Activated T-cell treated with anti-CD3 and anti-CD28 coated beads, Interleukin-2, amount 50 U/mL, for 72 hours (primary cell): ENCODE data around the gene MACROH2A2. TPM values are rescaled to one million over a fixed set of nuclear protein-coding genes. Genes with fewer than 3 reads are reported as not detected.
"Not testable (repeated sequence)": the region's sequence is repeated elsewhere in the genome, so short reads cannot be mapped to it uniquely, and the experiment has no call there.

Experiments used
- ATAC-seq, 2 donors: fragments of 150-1000 bp; cut with Tn5 transposase; replicated peaks in 1 of 2; 2 replicates each; pipeline ENCODE4 v1.10.0; 2021; ENCODE audit warnings: moderate library complexity in 2 of 2, mild to moderate bottlenecking in 1 of 2
- DNase-seq, 2 donors: peaks; one replicate each; pipeline ENCODE4 v3.0.0; 2021 to 2022; ENCODE audit warnings: mixed read lengths in 1 of 2
- H3K27ac Mint-ChIP-seq: one replicate; pipeline ENCODE4 v1.8.0; 2022; ENCODE audit warnings: mild to moderate bottlenecking, moderate library complexity, mixed read lengths
- H3K27me3 Mint-ChIP-seq: one replicate; pipeline ENCODE4 v1.8.0; 2022; ENCODE audit warnings: low read depth, mixed read lengths
- H3K36me3 Mint-ChIP-seq, 2 donors: one replicate each; pipeline ENCODE4 v1.8.0; 2022; ENCODE audit warnings: mixed read lengths in 2 of 2, mild to moderate bottlenecking in 1 of 2; ENCODE audit not compliant: insufficient read depth in 2 of 2
- H3K4me1 Mint-ChIP-seq: one replicate; pipeline ENCODE4 v1.8.0; 2022; ENCODE audit warnings: low read depth, mixed read lengths
- H3K4me3 Mint-ChIP-seq, 2 donors: one replicate each; pipeline ENCODE4 v1.8.0; 2022; ENCODE audit warnings: mild to moderate bottlenecking in 2 of 2, mixed read lengths in 2 of 2, moderate library complexity in 2 of 2
- H3K9me3 Mint-ChIP-seq, 2 donors: one replicate each; pipeline ENCODE4 v1.8.0; 2022; ENCODE audit warnings: mixed read lengths in 2 of 2
- total RNA-seq, 2 donors: library from RNA; stranded (reverse); gene quantifications; one replicate each; pipeline ENCODE4 v1.2.3, GENCODE V29; 2022

Gene MACROH2A2
- total RNA-seq, 2 donors from 2014 or later = 6.2 to 8.4 TPM

DNA sequence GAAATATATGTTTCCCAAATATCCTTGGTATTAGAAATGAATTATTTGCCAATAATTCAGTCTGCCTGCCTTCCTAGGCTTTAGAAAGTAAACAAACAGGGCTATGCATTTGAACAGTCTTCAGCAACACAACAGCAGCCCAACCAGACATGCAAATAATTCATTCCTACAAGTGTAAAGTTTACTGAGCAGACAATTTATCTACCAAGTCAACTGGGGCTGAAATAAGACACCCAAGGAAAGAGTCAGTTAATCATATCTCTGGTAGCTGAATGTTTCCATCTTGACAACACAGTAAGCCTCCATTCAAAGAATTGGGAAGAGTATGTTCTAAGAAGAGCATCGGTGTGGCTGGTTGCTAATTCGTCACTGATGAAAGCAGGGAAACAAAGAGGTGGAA is 41.6 kb downstream of the MACROH2A2 start:
- DNase-seq (no peak), ATAC-seq (no peak)
- Mint-ChIP-seq H3K4me1 (peaks cover 37% of the 10 kb centered on the region), H3K27me3 (no peaks in the 10 kb centered on the region), H3K27ac (no peak overlapping the region), H3K9me3 (no peaks in the 10 kb centered on the region), H3K4me3 (peak overlapping the region; percentile 78 to 95), H3K36me3 (peaks cover 0 to 2% of the 10 kb centered on the region in 2 donors)

DNA sequence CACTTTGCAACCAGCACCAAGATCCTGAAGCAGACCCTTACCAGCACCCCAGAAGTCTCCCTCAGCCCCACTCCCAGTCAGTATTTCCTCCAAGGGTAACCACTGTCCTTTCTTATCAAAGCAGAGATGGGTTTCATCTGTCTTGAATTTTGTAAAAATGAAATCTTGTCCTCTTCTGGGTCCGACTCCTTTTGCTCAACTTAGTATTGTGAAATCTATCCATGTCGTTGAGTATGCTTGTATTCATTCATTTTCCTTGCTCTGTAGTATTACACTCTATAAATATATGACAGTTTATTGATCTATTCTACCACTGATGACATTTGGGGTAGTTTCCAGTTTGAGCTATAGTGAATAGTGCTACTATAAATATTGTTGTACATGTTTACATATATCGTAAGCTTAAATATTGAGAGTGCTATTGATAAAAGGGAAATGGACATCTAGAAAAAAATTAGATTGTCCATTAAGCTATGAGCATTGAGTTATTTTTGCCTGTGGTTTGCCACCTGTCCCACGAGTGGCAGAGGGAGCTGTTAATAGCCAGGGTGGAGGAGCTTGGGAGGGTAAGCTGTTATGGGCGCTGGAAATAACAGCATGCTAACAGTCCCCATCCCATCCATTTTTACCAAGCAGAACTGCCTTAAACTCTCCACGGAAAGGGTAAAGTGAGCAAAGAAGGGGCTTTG is 43.5 kb downstream of the MACROH2A2 start:
- no peak for DNase-seq
- no peak for ATAC-seq
- H3K27me3 Mint-ChIP-seq = no peaks in the 10 kb centered on the region
- no peaks in the 10 kb centered on the region for H3K9me3 Mint-ChIP-seq
- peaks cover 37% of the 10 kb centered on the region for H3K4me1 Mint-ChIP-seq
- peaks cover 0 to 2% of the 10 kb centered on the region in 2 donors for H3K36me3 Mint-ChIP-seq
- no peak overlapping the region for H3K4me3 Mint-ChIP-seq
- no peak overlapping the region for H3K27ac Mint-ChIP-seq

DNA sequence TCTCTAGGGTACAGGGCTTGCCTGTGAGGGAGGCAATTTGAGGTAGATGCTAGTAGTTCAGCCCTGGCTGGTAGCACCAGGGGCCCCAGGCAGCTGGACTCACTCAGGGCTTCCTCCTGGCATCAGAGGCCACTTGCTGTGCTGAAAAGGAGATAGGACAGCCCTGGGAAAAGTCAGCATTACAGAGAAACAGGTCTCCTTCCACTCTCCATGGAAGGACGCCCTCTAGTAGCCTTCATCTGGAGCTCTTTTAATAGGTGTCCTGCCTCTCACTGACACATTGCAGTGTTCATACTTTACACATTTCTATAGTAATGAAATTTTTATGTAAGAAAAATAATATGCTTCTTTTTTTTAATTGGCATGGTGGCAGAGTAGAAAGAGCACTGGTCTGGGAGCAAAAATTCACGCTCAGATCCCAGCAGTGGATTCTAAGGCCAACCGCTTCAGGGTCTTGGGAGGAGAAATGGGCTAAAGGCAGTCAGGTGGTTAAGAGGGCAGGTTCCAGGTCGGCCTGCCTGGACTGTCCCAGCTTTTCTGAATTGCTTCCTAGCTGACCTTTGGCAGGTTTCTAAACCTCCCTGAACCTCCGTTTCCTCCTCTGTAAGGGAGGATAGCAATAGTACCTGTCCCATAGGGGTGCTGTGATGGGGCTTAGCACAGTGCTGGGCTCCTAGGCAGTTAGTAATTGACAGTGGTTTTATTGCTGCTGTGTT is 44.2 kb downstream of the MACROH2A2 start:
- no peak for DNase-seq
- Mint-ChIP-seq H3K4me3 (no peak overlapping the region), H3K27ac (no peak overlapping the region), H3K27me3 (no peaks in the 10 kb centered on the region), H3K36me3 (peaks cover 0 to 2% of the 10 kb centered on the region in 2 donors), H3K4me1 (peaks cover 32% of the 10 kb centered on the region), H3K9me3 (no peaks in the 10 kb centered on the region)
- ATAC-seq = no peak

DNA sequence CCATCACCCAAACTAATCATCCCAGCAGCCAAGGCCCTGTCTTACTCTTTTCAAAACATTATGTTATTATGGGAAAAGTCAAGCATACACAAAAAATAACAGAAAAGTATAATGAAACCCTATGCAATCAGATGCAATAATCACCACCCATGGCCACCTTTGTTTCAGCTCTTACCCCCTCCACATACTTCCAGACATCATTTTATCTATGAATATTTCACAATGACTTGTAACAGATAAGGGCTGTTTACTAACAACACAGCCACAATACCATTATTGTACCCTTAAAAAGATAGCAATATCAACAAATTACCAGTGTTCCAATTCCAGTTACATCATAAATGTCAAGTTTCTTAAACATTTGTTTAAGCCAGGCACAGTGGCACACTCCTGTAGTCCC is 44.8 kb downstream of the MACROH2A2 start:
- no peak overlapping the region for H3K27ac Mint-ChIP-seq
- DNase-seq (no peak), ATAC-seq (no peak)
- no peak overlapping the region for H3K4me3 Mint-ChIP-seq
- H3K36me3 Mint-ChIP-seq = peaks cover 0 to 2% of the 10 kb centered on the region in 2 donors
- H3K9me3 Mint-ChIP-seq = no peaks in the 10 kb centered on the region
- H3K4me1 Mint-ChIP-seq = peaks cover 26% of the 10 kb centered on the region
- no peaks in the 10 kb centered on the region for H3K27me3 Mint-ChIP-seq

DNA sequence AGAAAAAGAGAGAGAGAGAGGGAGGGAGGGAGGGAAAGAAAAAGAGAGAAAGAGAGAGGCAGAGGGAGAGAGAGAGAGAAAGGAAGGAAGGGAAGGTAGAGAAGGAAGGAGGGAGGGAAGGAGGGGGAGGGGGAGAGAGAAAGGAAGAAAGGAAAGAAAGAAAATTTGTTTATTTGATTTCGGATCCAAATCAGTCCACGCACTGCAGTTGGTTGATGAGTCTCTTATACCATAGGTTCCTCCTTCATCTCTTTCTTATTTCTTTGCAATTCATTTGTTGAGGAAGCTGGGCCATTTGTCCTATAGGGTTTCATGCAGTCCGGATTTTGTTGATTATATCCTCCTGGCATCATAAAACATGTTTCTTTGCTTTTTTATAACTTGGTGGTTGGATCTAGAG is 45.6 kb downstream of the MACROH2A2 start:
- H3K36me3 Mint-ChIP-seq = peaks cover 0 to under 1% of the 10 kb centered on the region in 2 donors
- ATAC-seq (no peak), DNase-seq (no peak)
- H3K4me1 Mint-ChIP-seq = peaks cover 17% of the 10 kb centered on the region
- H3K9me3 Mint-ChIP-seq = no peaks in the 10 kb centered on the region
- H3K27ac Mint-ChIP-seq = no peak overlapping the region
- no peak overlapping the region for H3K4me3 Mint-ChIP-seq
- H3K27me3 Mint-ChIP-seq = no peaks in the 10 kb centered on the region

DNA sequence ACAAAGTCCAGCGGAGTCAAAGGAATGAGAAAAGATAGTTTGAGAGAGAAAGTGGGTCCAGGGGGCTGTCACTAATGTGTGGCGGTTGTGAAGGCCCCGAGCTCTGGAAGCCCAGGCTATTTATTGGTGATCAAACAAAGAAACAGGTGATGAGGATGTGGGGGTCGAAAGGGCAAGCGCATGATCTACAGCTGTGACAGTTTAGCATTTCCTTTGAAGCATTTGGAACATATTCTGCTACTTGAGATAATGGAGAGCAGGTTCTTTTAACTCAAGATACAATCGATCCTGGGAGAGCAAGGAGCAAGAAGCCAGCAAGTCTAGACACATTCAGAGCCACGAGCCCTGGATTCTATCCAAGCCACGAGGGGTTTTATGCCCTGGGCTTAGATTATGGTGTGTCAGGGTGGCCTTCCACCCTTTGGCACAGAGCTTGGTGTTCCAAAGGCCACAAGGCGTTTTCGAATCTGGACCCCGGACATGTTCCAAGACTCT is 48.5 kb downstream of the MACROH2A2 start:
- not testable (repeated sequence) for H3K4me1 Mint-ChIP-seq, H3K36me3 Mint-ChIP-seq, DNase-seq, H3K27ac Mint-ChIP-seq, H3K9me3 Mint-ChIP-seq, ATAC-seq, H3K4me3 Mint-ChIP-seq, H3K27me3 Mint-ChIP-seq

DNA sequence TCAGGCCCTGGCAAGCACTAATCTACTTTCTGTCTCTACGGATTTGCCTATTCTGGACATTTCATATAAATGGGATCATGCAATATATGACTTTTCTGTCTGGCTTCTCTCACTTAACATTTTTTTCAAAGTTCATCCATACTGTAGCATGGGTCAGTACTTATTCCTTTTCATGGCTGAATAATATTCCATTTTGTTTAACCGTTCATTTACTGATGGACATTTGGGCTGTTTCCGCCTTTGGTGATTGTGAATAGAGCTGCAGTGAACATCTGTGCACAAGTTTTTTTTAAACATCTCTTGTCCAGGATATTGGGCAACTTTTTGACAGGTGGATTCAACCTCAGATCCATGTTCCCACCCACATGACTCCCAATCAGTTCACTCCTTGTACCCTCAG is 49.0 kb downstream of the MACROH2A2 start:
- no peak overlapping the region for H3K4me3 Mint-ChIP-seq
- ATAC-seq (no peak), DNase-seq (no peak)
- no peaks in the 10 kb centered on the region for H3K36me3 Mint-ChIP-seq
- no peak overlapping the region for H3K27ac Mint-ChIP-seq
- H3K9me3 Mint-ChIP-seq = no peaks in the 10 kb centered on the region
- no peaks in the 10 kb centered on the region for H3K4me1 Mint-ChIP-seq
- H3K27me3 Mint-ChIP-seq = no peaks in the 10 kb centered on the region

DNA sequence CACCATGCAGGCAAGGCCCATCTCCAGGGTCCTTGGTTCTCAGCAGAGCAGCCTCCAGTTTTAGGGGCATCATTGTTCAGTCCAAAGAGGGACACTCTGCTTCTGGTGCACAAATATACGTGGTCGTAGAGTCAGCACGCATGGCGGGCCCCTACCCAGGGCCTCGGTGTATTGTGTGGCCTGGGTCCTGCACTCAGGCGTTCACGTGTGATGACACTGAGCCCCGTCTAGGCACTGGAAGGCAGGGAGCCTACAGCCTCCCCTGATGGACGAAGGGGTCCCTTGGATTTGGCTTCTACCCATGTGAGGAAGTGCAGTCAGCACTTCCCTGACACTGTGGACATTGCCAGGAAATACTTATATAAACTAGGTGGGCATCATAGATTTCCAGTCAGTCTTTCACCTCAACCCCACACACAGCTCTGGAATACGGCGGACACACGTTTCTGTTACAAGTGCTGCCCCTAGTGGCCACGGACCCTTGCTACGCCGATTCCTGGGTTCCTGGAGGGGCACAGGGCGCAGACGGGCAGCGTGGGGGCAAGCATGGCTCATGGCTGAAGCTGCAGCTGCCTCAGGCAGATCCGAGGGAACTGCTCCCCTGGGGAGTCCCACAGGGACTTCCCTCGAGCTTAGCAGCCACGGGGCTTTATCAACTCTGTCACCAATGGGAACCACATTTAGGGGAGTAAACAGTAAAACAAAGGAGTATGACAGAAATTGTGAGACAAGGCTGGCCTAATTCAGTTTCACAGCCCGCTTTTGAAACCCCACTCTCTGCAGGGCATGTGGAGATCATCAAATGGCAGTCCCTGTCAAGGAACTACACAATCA is 54.5 kb downstream of the MACROH2A2 start:
- peak; percentile 10 to 12 for DNase-seq
- no peaks in the 10 kb centered on the region for H3K36me3 Mint-ChIP-seq
- H3K4me3 Mint-ChIP-seq = no peak overlapping the region
- no peak overlapping the region for H3K27ac Mint-ChIP-seq
- no peaks in the 10 kb centered on the region for H3K4me1 Mint-ChIP-seq
- H3K9me3 Mint-ChIP-seq = no peaks in the 10 kb centered on the region
- ATAC-seq = peak; percentile 48 to 51
- no peaks in the 10 kb centered on the region for H3K27me3 Mint-ChIP-seq

DNA sequence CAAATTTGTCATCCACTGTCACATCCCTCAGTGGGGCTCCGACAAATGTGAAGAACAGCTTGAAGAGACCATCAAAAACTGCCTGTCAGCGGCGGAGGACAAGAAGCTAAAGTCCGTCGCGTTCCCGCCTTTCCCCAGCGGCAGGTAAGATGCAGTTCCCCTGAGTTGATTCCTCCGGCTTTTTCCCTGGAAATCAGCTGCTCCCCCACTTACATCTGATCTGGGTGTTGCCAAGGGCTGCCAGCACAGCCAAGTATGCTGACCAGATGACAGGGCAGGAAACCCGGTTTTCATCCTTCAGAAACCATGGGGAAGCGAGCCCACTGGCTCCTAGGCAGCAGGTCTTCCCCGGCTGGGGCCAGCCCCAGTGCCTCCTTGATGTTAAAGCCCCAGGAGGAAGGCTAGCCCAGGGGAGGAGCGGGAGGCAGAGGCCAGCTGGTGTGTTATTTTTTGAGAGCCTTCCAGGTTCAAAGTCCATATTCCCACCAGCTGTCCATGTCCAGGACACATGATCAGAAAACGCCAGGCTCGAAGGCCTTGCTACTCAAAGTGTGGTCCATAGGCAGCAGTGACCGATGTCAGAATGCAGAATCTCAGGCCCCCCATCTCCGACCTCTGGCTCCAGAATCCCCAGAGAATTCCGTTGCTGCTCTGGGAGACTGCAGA is 56.6 kb downstream of the MACROH2A2 start:
- H3K27me3 Mint-ChIP-seq = no peaks in the 10 kb centered on the region
- H3K27ac Mint-ChIP-seq = no peak overlapping the region
- H3K9me3 Mint-ChIP-seq = no peaks in the 10 kb centered on the region
- peaks cover 0 to 2% of the 10 kb centered on the region in 2 donors for H3K36me3 Mint-ChIP-seq
- DNase-seq = no peak
- no peak overlapping the region for H3K4me3 Mint-ChIP-seq
- ATAC-seq = no peak
- no peaks in the 10 kb centered on the region for H3K4me1 Mint-ChIP-seq

DNA sequence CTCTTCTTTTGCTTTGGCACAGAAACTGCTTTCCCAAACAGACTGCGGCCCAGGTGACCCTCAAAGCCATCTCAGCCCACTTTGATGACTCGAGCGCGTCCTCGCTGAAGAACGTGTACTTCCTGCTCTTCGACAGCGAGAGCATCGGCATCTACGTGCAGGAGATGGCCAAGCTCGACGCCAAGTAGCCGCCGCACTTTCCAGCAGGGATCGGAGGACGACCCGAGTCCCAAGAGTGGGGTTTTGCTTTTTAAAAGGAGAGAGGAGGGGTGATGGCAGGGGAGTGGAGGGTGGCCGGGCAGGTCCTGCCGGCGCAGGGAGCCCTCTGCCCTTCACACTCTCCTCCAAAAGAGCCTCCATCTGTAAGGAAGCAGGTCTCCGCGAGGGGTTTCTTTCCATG is 58.9 kb downstream of the MACROH2A2 start:
- no peaks in the 10 kb centered on the region for H3K9me3 Mint-ChIP-seq
- peaks cover 0 to 2% of the 10 kb centered on the region in 2 donors for H3K36me3 Mint-ChIP-seq
- H3K4me3 Mint-ChIP-seq = no peak overlapping the region
- DNase-seq = no peak
- no peaks in the 10 kb centered on the region for H3K27me3 Mint-ChIP-seq
- no peak for ATAC-seq
- peaks cover 6% of the 10 kb centered on the region for H3K4me1 Mint-ChIP-seq
- H3K27ac Mint-ChIP-seq = no peak overlapping the region

DNA sequence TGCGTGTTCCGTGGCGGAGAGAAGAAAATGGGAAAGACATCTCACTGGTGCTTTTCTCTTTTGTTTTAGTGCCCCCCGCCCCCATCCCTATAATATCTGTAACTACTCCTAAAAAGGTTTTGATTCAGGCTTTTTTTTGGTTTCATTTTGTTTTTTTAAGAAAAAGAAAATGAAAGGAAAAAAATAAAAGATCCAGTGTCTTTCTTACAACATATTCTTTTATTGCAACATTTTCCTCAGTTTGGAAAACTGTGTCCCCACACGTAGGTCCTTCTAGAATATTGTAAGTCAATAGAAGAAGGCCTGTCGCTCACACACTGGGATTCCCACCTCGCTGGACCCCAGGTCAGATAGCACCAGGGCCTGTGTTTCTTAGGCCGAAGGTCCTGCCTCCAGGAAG is 59.4 kb downstream of the MACROH2A2 start:
- ATAC-seq = no peak
- H3K4me1 Mint-ChIP-seq = peaks cover 7% of the 10 kb centered on the region
- DNase-seq = no peak
- no peak overlapping the region for H3K27ac Mint-ChIP-seq
- H3K27me3 Mint-ChIP-seq = no peaks in the 10 kb centered on the region
- H3K9me3 Mint-ChIP-seq = no peaks in the 10 kb centered on the region
- peaks cover 0 to 2% of the 10 kb centered on the region in 2 donors for H3K36me3 Mint-ChIP-seq
- no peak overlapping the region for H3K4me3 Mint-ChIP-seq

DNA sequence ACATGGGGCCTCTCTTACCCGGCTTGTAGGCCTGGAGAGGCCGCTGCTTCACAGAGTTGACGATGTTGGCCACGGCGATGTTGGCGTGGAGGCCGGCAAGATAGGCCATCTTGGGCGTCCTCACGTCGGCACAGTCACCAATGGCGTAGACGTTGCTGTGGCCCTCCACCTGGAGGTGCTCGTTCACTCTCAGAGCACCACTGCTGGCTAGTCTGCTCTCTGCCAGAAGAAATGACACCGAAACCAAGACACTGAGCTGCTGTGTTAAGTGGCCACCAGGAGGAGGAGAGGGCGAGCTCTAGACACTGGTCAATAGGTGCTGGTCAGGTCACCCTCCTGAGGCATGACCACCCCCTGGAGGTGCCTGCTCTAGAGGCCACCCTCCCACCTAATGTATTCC is 62.3 kb downstream of the MACROH2A2 start:
- DNase-seq (no peak), ATAC-seq (no peak)
- Mint-ChIP-seq H3K9me3 (no peaks in the 10 kb centered on the region), H3K4me3 (no peak overlapping the region), H3K27ac (no peak overlapping the region), H3K27me3 (no peaks in the 10 kb centered on the region), H3K36me3 (peaks cover 0 to 2% of the 10 kb centered on the region in 2 donors), H3K4me1 (peaks cover 7% of the 10 kb centered on the region)
